ENCODE data around the gene AUTS2.

AUTS2 gene

DNA sequence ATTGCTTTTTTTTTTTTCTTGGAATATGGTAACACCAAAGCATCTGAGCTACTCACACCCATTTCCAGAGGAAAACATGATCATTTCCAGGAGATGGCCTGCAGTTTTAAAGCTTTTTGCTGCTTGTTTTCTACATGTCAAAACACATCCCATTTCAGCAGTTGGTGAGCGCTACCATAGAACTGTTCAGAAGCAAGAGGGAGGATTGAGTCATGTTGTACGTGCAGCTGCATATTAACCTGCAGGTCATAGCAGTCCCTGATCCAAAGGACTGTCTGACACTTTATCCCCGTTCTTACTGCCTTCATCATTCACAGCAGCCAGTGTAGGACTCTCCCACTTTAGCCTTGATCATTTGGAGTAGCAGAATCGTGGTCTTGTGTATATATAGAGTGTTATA lies 124.6 kb downstream of the AUTS2 start:
- no peak for DNase-seq (ENCODE audit: low read depth, low spot score)

GRCh38 chr7:69723663-69724062 lies 125.4 kb downstream of the AUTS2 start:
- DNase-seq (ENCODE audit: low read depth, low spot score): no peak

DNA sequence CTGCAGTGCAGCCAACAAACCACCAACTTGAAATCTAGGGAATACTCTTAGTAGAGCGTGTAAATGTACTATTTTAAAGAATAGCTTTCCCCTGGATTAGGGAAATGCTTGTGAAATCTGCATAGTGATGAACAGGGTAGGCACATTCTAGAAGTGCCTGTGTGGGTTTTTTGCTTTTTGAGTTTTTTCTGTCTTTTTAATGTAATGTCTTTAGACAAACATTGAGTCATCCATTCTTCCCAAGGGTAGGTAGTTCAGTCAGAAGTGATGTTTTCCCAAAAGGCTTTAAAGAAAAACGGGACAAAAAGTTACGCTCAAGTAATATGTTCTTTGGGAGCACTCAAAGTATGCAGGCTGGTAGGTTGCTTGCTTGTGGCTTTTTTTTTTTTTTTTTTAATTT lies 130.0 kb downstream of the AUTS2 start:
- no peak for DNase-seq (ENCODE audit: low read depth, low spot score)

GRCh38 chr7:69732203-69732602 lies 133.9 kb downstream of the AUTS2 start:
- no peak for DNase-seq (ENCODE audit: low read depth, low spot score)

DNA sequence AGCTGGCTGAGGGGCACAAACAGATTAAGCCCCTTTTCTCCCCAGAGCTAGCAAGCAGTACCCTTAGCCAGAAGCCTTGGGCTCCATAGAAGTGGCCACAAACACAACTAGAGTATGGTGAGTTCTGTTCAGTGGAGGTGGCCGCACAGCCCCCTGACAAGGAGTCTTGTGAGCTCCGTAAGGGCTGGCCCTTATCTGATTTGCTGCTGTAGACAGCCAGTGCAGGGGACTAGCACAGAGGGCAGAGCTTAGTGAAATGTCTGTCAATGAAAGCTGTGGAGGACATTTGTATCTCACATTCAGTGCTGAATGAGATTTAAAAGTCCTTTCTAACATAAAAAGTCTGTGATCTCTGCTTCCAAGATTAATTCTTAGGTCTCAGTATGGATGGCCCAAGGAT lies 137.3 kb downstream of the AUTS2 start:
- no peak for DNase-seq (ENCODE audit: low read depth, low spot score)

- no peak for DNase-seq (ENCODE audit: low read depth, low spot score)
Observed at GRCh38 chr7:69736126-69736810, 138.0 kb downstream of the AUTS2 start.

DNA sequence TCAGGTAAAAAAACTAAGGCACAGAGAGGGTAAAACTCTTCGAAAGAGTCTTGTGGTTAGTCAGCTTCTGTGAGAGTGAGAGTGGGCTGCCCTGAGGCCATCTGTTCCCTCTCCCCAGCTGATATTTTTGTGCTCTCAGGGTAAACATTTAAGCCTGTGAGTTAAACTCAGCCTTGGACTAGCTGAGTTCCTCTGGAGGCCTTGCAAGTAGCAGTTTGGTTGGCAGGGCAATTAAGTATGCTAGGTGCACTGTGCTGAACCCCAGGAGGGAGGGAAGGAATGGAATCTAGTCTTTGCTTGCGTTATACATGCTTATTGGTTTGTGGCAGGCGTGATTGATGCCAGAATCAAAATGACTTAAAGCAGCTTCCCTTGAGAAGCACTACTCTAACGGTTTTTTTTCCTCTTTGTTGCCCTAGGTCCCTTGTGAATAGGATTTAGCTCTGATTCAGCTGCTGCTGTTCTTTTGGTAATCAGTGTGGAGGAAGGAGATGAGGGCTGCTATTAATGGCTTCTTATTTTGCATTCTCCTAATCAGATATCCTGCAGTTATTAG lies 140.2 kb downstream of the AUTS2 start:
- DNase-seq (ENCODE audit: low read depth, low spot score): no peak

DNA sequence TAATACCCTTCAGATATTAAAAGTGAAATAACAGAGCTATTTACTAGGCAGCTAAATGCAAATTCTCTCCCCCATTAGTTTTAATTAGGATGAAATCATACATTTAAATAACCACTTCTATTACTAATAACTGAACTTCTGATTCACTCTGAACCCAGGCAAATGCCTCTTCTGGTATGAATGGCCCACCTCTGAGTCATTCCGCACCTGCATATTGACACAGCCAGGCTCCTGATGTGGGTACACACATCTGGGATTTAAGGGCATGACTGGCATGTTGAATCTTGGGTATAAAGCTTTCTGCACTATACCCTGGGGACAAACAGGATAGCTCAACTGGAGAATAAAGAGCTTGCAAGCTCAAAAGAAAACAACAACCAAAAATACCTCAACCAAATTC lies 140.9 kb downstream of the AUTS2 start:
- no peak for DNase-seq (ENCODE audit: low read depth, low spot score)

GRCh38 chr7:69739931-69740431 lies 141.7 kb downstream of the AUTS2 start:
- DNase-seq (ENCODE audit: low read depth, low spot score): no peak

DNA sequence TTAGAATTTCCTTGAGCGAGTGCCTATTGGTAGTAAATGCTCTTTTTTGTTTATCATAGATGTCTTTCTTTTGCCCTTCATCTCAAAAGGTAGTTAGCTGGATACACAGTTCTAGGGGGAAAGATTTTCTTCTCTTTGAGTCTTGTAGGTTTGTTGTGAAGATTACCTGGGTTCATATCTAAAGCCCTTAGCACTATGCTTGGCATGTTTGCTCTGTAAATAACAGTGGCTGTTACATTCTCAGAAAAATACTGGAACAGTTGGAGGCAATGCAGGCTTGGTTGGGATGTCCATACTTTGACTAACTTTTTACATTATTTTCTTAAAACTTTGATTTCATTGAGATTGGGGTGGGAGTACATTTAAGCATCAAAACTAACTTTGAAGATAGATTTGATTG lies 144.0 kb downstream of the AUTS2 start:
- DNase-seq (ENCODE audit: low read depth, low spot score): no peak

DNA sequence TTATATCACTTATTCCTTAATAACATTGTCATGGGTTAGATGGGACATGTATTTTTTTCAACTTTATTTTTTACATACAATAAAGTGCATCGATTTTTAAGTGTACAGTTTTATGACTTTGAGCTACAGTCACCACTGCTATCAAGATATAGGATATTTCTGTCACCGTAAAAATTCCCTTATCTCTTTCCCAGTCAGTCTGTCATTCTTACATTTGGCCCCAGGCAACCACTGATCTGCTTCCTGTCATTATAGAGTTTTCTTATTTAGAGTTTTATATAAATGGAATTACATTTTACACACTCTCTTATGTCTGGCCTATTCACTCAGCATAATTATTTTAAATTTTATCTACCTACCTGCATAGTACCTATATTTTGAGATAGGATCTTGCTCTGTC lies 145.2 kb downstream of the AUTS2 start:
- no peak for DNase-seq (ENCODE audit: low read depth, low spot score)

- DNase-seq (ENCODE audit: low read depth, low spot score): no peak
Observed at GRCh38 chr7:69744026-69744425, 145.8 kb downstream of the AUTS2 start.

GRCh38 chr7:69746383-69746782 lies 148.1 kb downstream of the AUTS2 start:
- DNase-seq (ENCODE audit: low read depth, low spot score): no peak

DNA sequence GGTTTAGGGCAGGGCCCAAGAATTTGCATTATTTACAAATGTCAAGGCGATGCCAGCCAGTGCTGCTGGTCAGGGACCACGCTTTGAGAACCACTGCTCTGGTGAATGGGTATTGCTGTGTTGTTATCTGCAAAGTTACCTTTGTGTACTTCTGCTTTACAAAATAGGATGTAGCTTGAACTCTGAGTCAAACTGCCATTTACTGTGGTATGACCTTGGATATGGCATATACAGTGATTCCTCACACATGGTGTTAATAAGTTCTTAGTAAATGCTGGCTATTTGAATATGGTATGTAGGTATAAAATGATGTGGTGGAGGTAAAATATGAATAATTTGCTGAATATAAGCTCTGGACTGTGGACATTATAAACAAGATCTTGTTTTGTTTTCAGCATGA lies 148.9 kb downstream of the AUTS2 start:
- DNase-seq (ENCODE audit: low read depth, low spot score): no peak

GRCh38 chr7:69748530-69748929 lies 150.3 kb downstream of the AUTS2 start:
- no peak for DNase-seq (ENCODE audit: low read depth, low spot score)

DNA sequence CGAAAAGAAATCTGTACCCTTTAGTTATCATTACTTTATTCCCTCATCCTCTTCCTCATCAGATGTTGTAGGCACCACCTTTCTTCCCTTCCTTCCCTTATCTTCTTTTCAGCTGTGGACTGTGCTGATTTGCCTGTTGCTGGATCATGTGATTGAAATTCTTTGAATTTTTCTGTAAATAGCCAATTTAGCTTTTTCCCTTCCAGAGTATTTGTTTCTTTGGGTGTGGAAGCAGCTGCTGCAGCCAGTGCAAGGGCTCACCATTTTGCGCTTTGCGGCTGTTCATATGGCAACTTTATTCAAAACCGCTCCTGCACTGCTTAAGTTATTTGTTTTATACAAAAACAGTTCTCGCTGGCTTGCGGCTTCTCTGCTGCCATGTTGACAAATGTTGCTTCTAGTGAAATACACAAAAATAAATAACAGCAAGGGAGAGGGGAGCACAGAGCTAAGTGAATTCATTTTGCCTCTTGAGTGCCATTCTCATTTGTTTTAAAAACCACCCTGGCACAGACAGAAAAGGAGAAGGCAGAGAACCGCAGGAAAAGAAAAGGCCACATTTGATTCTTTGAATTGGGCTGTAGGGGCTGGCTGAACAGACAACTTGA lies 151.2 kb downstream of the AUTS2 start:
- no peak for DNase-seq (ENCODE audit: low read depth, low spot score)

- no peak for DNase-seq (ENCODE audit: low read depth, low spot score)
Observed at GRCh38 chr7:69749994-69750393, 151.7 kb downstream of the AUTS2 start.

DNA sequence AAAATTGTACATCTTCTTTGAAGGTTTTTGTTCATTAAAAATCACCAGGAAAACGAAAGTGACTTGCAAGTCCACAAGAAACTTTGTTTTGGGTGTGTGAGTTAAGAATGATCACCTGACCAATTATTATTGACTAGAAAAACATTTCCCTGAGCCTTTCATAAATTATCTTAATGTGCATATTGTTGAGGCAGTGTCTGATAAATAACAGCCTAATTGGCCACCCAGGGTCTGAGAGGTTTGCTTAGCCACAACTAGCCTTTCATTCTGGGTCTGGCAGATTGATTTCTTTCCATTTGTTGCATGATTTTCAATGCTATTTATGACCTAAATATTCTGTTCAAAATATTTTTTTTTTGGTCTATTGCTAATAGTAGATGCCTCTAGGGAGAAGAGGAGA lies 152.8 kb downstream of the AUTS2 start:
- no peak for DNase-seq (ENCODE audit: low read depth, low spot score)

GRCh38 chr7:69753981-69754380 lies 155.7 kb downstream of the AUTS2 start:
- no peak for DNase-seq (ENCODE audit: low read depth, low spot score)

DNA sequence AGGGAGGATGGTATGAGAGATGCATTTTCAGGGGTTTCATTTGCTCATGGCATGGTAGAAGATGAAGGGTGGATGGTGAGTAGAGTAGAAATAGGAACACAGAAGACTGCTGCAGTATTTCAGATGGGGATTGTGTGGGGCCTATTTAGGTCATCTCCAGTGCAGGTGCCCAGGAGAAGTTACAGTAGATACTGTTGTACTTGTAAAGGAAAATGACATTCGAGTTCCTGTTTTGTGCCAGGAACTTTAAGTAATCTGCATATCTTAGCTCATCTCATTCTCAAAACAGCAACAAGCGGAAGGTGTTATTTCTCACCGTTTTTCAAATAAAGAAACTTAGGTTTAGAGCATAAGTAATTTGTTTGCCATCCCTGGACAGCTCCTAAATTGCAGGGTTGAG lies 156.2 kb downstream of the AUTS2 start:
- no peak for DNase-seq (ENCODE audit: low read depth, low spot score)

- no peak for DNase-seq (ENCODE audit: low read depth, low spot score)
Observed at GRCh38 chr7:69756235-69756634, 158.0 kb downstream of the AUTS2 start.

DNA sequence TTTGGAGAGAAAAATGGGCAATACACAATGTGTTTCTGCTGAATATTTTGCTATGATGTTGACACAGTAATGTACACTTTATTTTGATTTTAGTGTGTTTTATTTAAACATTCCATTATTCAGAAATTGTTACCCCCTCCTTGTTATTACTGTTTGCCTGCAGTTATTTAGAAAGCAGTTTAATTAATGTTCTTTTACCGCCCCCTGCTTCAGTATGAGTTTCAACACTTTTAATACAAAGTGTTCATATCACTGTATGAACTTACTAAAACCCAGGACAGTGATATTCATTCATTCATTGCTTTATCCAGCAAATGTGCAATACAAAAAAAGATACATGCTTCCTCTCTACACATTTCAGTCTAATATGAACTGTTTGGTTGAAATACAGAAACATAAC lies 159.3 kb downstream of the AUTS2 start:
- DNase-seq (ENCODE audit: low read depth, low spot score): no peak

GRCh38 chr7:69757981-69758430 lies 159.7 kb downstream of the AUTS2 start:
- no peak for DNase-seq (ENCODE audit: low read depth, low spot score)
